ENCODE results near the gene MRC1.

MRC1 gene

DNA sequence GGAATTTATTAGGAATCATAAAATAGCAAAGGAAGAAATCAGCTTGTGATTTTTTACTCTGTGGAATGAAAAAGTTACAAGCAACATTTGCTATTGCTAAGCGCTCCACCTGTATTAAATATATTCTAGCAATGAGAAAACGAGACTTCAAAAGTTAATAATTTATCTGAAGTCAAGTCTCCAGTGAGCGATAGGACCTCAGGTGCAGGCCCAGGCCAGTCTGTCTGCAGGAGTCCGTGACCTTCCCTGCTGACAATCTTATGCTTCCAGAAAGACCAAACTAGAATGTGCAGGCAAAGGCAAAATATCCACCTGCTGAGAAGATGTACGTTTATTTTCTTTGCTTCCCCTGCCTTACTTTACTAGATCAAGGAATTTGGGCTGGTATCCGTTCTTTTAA lies 22.7 kb downstream of the MRC1 start:
- DNase-seq (ENCODE audit: extremely low spot score): no peak
- ChIA-PET POLR2A (no interaction called here), CTCF (interaction anchor here (0.7 kb wide), 1 partner anchor 17 kb away, joined by 3 read pairs; no protein-coding TSS in a partner anchor)
- TF ChIP-seq, protein P1, sequence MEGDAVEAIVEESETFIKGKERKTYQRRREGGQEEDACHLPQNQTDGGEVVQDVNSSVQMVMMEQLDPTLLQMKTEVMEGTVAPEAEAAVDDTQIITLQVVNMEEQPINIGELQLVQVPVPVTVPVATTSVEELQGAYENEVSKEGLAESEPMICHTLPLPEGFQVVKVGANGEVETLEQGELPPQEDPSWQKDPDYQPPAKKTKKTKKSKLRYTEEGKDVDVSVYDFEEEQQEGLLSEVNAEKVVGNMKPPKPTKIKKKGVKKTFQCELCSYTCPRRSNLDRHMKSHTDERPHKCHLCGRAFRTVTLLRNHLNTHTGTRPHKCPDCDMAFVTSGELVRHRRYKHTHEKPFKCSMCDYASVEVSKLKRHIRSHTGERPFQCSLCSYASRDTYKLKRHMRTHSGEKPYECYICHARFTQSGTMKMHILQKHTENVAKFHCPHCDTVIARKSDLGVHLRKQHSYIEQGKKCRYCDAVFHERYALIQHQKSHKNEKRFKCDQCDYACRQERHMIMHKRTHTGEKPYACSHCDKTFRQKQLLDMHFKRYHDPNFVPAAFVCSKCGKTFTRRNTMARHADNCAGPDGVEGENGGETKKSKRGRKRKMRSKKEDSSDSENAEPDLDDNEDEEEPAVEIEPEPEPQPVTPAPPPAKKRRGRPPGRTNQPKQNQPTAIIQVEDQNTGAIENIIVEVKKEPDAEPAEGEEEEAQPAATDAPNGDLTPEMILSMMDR (IDR thresholded peaks at IDR 0.05; ENCODE audit: control extremely low read depth, extremely low read depth, low read depth, missing control alignments): no peak

DNA sequence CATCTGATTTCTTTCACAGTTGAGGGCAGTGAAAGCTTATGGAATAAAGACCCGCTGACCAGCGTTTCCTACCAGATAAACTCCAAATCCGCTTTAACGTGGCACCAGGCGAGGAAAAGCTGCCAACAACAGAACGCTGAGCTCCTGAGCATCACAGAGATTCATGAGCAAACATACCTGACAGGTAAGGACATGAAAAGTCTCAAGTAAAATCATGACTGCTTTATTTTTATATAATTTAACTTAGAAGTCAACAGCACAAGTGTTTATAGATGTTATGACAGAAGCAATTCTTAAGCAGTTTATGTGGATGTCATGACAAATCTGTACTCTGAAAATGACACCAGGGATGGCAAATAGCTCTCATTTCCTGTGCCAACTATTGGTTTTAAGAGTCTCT lies 24.5 kb downstream of the MRC1 start:
- ChIA-PET POLR2A (no interaction called here), CTCF (interaction anchor here (1.6 kb wide), 1 partner anchor 12 kb away, joined by 3 read pairs; no protein-coding TSS in a partner anchor)
- TF ChIP-seq, protein P1 (IDR thresholded peaks at IDR 0.05; ENCODE audit: control extremely low read depth, extremely low read depth, low read depth, missing control alignments): no peak
- no peak for DNase-seq (ENCODE audit: extremely low spot score)

DNA sequence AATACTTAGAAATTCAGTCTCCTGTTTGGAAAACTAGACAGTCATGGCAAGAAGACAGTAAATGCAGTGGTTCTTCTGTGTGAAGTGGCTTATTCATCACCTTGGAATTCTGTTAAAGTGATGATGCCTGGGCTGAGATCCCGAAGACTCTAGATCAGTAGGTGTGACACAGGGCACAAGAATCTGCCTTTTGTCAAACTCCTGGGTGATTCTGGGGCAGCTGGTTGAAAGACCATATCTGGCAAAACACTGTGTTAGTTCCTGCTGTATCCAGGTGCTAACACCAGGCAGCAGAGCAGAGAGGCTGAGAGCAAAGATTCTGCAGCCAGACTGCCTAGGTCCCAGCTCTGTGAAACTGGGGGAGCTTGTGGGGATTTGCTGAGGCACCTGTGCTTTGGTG lies 26.5 kb downstream of the MRC1 start:
- POLR2A ChIA-PET: no interaction called here

DNA sequence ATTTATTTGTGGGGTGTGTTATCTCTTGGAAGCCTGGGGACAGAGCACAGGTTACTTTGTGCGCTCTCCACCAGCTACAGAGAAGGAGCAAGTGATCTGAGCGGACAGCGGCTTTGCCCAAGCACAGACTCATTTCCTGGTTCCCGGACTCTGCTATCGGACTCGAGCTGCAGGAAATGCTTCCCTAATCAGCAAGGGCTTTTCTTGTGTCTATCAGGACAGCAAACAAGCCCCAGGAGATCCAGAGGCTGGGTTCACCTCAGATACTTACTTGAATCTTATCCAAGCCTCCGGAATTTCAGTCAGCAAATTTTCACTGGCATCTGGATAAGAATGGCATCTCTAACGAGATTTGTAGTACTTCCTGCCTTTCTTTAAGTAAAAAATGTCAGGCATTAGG lies 27.8 kb downstream of the MRC1 start:
- no peak for DNase-seq (ENCODE audit: extremely low spot score)
- TF ChIP-seq, protein P1 (IDR thresholded peaks at IDR 0.05; ENCODE audit: control extremely low read depth, extremely low read depth, low read depth, missing control alignments): no peak
- POLR2A ChIA-PET: no interaction called here
- CTCF ChIA-PET: no interaction called here

More for the DNA sequence above, 26.5 kb downstream of the MRC1 start:
- no peak for DNase-seq (ENCODE audit: extremely low spot score)
- TF ChIP-seq, protein P1 (IDR thresholded peaks at IDR 0.05; ENCODE audit: control extremely low read depth, extremely low read depth, low read depth, missing control alignments): no peak
- CTCF ChIA-PET: interaction anchor here (1.0 to 1.6 kb wide), 2 partner anchors 9 to 10 kb away, joined by 3 to 4 read pairs; no protein-coding TSS in a partner anchor

DNA sequence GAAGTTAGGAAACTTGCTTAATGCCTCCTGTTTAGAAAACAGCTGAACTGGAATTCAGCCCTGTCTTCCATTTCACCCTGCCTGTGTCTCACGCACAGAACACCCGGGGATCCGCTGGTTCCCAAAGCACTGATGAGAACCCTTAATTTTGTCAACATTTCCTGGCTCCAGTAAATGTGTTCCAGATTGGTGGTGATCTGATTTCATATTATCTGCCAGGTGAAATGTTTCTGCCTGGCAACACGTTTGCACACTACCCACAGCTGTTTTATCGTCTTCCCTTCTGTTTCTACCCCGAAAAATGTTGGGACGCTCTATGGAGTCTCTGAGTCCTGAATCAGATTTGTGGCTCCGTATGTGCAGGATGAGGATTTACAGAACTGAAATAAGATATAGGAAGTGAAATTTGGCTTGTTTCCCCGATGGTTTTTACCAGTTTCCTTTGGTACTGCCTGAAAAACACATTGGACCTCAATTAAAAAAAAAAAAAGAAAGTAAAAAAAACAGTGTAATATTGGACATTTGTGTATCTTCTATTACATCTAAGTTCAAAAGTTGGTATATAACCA lies 29.0 kb downstream of the MRC1 start:
- TF ChIP-seq, protein P1 (IDR thresholded peaks at IDR 0.05; ENCODE audit: control extremely low read depth, extremely low read depth, low read depth, missing control alignments): no peak
- ChIA-PET POLR2A (no interaction called here), CTCF (no interaction called here)
- no peak for DNase-seq (ENCODE audit: extremely low spot score)

DNA sequence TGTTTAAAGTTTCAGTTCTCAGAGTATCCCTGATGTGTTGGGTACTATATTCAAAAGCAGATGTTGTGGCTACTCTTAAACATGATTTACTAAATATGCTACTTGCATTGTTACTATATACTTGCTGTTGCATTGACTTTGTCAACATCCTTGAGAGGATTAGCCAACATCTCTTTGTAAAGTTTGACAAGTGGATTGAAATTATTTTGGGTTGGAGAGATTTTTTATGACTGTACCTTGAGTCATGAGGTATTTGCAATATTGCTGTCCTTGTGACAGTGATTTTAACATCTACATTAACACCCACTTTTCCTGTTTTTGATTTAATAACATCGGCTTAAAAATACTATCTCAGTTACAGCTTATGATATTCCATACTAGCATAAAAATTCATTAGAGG lies 31.9 kb downstream of the MRC1 start:
- CTCF ChIA-PET: no interaction called here
- DNase-seq (ENCODE audit: extremely low spot score): no peak
- TF ChIP-seq, protein P1 (IDR thresholded peaks at IDR 0.05; ENCODE audit: control extremely low read depth, extremely low read depth, low read depth, missing control alignments): no peak
- POLR2A ChIA-PET: no interaction called here
